HG03039 (cell line): ENCODE results near the gene CARD10.
"Not testable (repeated sequence)": the region's sequence is repeated elsewhere in the genome, so short reads cannot be mapped to it uniquely, and the experiment has no call there.

Experiments used
- ATAC-seq: cut with Tn5 transposase; IDR thresholded peaks from one replicate; pipeline ENCODE4 v1.9.1; 2021; ENCODE audit warnings: mild to moderate bottlenecking, moderate library complexity; ENCODE audit not compliant: unreplicated experiment

CARD10 gene

DNA sequence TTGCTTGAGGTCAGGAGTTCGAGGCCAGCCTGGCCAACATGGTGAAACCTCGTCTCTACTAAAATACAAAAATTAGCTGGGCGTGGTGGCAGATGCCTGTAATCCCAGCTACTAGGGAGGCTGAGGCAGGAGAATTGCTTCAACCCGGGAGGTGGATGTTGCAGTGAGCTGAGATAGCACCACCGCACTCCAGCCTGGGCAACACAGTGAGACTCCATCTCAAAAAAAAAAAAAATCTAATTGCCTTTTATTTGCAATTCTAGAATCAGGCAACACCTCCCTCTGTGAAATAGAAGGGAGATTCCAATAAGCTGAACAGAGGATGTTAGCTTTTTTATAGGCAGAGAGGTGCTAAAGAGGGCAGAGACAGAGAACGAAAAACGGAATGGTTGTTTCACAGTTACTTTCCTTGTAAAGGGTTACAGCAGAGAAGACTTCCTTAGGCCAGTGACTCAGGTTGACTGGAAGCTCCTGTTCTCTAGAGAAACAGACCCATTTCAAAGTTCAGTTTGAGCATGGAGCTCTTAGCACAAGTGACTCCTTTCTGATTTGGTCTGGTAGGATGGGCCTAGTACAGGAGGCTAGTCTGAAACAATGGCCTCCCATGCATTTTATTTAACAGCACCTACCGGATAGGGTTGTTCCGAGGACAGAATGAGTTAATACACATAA is 8.0 kb upstream of the CARD10 start:
- not testable (repeated sequence) for ATAC-seq

DNA sequence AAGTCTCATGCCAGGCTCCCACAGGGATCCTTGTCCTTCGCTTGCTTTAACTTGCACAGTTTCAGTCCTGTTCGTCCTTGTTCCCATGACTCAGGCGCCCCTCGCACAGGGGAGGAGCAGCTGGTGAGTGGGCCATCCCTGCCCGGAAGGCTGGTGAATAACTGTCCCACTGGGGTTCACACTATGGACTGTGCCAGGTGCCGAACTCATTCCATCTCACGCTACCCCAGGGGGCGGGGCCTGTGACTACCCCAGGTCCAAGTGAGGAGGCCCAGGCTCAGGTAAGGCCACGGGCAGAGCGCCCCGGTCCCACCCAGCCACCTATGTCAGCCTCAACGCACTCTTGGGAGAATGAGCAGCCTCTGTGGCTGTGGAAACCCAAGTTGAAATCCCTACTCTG is 7.2 kb upstream of the CARD10 start:
- ATAC-seq, result no peak

DNA sequence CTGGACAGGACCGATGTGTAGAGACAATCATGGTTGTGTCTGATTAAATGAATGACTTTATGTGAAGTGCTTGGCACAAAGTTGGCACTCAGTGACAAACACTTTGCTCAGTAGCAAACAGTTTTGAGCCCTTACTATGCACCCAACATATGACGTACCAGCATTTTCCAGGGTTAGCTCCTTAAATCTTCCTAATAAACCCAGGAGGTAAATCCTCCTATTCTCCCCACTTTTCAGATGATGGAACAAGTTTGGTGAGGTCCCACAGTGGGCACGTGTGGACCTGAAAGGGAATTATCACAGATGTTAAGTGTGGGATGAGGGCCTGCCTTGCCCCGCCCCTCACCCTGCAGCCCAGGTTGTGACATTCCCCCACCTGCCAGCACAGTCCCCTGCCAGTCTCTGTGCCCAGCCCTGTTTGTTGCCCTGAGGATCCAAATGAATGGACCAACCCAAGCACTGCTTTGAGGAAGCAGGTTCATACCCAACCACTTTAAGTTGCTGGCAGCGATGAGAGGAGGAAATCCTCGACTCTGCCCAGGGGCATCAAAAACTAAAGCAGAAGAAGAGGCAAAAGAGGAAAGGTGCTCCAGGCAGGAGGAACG is 6.6 kb upstream of the CARD10 start:
- no peak for ATAC-seq

DNA sequence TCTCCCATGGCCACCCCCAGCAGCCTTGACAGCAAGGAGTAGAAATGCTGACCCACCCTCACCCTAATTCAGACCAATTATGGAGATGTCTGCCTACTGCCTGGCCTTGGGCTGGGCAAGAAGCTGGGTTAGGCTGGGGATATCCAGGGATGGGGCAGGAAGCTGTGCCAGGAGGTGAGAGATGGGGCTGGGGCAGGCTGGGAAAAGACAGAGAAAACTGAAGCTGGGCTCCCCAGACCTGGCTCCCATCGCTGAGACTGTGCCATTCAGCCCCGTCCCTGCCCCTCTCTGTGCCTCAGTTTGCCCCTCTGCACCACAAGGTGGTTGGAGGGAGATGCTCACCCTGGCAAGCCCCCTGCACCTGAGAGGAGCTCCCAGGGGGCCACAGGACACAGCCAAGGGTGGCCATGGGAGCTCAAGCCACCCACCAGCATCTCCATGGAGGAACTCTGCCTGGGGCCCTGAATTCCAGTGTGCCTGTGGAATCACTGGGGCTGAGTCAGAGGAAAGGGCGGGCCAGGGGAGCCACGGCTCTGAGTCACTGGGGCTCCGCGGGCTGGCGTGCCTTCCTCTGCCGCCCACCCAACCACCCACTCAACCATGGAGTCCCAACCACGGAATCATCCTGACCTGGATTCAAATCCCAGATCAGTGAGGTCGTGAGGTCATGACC is 6.0 kb upstream of the CARD10 start:
- no peak for ATAC-seq

DNA sequence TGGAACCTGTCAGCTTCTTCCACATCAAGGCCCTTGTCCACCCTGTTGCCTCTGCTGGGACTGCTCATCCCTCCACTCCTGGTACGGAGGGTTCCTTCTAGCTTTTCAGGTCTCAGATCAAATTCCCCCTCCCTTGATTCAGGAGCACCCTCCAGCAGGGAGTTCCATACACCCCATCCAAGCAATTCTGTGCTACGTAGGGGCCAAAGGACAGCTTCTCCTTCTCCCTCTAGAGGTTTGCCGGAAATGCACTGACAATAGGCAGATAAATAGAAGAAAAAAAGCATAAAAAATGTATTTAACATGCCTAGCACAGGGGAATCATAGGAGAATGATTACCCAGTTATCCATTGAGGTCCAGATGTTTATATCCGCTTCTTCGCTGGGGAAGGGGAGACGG is 3.3 kb upstream of the CARD10 start:
- no peak for ATAC-seq

DNA sequence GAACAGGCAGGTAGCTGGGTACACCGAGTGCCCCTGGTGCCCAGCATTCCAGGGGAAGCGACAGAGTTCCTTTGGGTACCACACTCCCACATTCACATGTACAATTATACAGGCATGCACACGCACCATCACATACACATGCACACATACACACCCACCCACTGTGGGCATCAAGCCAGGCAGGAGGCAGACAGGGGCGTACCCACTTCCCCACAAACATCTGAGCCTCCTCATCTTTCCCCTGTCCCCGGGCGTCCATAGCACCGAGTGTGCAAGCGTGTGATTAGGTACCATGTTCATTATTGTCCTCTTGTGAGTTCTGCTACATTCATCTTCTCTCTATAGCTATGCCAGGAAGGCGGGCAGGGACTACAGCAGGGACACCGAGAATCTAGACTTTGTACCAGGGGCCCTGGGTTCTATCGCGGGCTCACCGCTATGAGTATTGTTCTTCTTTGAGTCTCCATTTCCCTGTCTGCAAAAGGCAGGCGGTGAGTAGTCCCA is 2.1 kb upstream of the CARD10 start:
- ATAC-seq, result no peak

DNA sequence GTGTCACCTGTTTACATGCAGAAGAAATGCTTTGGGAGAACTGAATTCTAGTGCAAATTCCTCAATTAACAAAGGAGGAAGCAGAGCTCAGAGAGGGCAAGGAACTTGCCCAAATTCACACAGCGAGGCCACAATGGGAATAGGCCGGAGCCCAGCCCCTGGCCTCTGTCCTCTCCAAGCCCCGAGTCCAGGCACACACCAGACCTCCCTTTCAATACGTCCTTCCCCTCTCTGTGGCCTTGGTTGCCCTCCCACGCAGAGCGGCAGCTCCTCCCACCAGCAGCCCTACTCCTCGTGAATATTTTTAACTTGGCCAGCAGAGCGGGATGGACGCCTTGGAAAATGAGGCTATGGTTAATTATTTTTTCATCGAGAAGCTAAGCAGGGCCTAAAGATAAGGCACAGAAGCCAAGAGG is 1.6 kb upstream of the CARD10 start:
- ATAC-seq, result no peak

DNA sequence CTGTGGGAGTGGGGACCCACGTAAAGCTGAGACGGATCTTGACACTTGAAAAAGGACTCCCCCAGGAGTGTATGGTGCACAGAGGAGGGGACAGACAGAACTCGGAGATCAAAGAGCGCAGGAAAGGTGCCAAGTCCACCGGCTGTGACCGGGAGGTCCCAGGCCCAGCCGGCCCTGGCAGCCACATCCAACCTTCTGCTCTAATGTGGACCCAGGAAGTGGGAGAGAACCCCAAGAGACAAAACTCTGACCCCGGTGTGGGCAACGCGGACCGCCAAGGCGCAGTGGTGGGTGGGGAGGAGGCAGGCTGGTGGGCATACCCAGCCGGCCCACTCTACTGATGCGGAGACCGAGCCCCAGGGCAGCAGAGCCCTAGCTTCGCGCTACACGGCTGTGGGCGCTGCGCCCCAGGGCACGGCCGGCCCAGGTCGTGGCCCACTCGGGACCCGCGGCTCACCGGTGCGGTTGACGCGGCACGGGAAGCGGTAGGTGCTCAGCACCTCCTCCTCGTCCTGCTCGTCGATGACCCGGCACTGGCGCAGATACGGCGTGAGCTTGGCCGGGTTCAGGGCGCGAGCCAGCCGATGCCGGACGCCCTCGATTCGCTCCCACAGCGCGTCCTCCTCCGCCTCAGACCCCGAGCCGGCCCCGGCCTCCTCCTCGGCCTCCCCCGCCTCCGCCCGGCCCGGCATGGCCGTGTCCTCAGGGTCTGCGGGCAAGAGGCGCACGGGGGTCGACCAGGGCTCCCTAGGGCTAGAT is 527 bp downstream of the CARD10 start:
- no peak for ATAC-seq

DNA sequence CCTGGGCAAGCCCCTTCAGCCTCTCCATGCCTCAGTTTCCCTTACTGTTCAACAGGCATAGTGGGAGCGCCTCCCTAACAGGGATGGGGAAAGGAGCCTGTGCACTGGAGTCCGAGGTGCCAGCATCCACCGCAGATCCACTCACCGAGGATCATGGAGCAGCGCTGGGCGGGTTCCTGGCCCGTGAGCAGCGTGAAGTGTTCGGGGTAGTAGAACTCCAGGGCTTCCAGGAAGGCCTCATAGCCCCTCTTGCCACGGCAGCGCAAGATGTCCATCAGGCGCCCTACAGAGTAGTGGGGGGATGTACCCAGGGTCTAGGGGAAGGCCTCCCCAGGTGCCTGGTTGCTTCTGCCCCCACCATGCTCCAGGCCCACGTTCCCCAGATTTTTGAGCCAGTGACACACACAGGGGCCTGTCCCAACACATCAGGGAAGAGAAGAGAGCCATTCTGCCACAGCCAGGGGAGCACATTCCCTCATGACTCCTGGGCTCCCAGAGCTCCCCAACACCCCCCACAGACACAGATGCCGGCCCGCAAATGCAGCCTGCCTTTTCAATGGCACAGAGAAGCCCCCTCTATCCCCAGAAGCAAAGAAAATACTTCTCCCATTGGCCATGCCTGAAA is 1.3 kb downstream of the CARD10 start:
- ATAC-seq, result no peak

DNA sequence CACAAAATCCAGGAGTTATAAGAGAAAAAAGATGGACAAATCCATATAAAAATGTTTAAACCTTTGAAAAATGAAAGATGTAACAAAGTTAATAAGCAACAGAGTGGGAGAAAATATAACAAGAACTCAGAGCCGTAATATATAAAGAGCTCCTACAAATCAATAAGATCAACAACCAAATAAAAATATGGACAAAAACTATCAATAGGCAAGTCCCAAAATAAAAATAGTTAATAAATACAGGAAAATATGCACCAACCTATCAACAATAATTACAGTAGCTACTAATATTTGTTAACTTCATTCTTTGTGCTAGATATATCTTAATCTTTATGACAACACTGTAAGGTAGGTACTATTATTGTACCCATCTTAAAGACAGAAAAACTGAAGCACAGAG is 2.8 kb downstream of the CARD10 start:
- ATAC-seq, result no peak

DNA sequence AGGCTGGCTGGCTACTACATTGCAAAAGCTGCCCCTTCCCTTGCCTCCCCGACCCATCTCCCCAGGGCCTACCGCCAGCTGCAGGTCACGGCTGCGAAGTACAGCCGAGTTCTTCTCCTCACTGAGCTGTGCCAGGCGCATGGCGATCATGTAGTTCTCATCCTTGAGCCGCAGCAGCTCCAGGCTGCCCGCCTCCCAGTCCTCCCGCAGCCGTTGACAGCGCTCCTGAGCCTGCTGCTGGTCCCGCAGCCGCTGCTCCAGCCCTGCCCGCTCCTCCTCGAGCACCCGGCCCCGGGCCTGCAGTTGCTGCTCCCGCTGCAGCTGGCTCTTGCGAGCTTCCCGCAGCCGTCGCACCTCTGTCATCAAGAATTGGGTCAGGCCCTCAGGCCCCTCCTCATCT is 3.3 kb downstream of the CARD10 start:
- no peak for ATAC-seq

DNA sequence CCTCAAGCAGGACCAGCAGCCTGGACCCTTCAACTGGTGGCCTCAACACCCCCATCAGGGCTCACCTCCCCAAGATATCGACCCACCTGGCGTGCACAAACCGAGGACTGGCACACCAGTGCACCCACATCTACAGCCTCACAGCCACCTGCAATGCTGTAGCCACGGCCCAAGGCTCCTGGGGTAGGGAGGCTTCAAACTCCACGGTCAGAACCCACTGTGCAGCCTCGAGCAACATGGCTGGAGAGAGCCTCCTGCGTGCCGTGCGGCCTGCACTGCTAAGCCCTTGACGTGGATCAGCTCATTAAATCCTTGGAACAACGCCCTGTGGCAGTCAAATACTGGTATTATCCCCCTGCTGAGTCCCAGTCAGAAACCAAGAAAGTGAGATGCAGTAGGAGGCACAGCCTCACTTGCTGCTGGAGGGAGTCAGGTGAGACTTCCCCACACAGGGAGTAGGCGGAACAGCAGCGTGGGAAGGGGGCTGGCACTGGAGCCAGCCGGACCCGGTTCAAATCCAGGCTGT is 4.6 kb downstream of the CARD10 start:
- ATAC-seq, result no peak

DNA sequence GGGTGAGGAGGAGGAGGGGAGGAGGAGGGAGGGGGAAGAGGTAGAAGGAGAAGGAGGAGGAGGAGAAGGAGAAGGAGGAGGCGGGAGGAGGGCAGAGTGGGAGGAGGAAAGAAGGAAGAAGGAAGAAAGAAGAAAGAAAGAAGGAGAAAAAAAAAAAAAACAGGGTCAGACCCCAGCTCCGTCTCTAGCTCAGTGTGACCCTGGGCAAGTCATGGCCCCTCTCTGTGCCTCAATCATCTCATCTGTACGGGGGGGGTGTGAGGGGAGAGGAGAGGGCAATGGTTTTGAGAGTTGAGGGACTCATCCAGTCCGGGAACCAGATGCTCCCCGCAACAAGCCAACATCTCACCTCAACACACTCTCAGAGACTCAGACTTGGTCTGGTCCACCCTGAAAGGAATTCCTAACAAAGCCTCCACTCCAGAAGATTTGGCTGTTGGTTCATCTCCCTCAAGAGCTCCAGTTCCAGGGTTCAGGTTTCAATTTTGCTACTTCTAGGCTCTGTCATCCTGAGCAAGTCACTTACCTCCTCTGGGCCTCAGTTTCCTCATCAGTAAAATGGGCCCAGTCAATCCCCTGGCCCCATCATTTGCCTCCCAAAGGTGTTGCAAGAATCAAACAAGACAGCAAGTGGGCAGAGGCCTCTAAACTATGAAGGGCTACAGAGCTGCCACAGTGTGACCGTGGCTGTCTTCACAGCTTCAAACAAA is 7.7 kb downstream of the CARD10 start:
- no peak for ATAC-seq

DNA sequence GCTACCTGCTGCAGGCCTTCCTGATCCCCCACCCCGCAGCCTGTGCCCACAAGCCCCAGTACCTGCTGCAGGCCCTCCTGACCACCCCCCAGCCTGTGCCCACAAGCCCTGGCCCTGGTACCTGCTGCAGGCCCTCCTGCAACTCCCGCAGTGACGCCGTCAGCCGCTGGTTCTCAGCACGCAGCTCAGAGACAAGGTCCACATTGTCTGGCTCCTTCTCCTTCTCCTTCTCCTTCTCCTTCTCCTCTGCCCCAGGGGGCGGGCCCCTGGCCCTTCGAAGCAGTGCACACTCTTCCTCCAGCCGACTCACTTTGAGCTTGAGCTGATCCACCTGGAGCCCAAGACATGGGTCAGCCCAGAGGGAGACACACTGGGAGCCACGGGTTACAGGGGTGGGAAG is 9.1 kb downstream of the CARD10 start:
- no peak for ATAC-seq

DNA sequence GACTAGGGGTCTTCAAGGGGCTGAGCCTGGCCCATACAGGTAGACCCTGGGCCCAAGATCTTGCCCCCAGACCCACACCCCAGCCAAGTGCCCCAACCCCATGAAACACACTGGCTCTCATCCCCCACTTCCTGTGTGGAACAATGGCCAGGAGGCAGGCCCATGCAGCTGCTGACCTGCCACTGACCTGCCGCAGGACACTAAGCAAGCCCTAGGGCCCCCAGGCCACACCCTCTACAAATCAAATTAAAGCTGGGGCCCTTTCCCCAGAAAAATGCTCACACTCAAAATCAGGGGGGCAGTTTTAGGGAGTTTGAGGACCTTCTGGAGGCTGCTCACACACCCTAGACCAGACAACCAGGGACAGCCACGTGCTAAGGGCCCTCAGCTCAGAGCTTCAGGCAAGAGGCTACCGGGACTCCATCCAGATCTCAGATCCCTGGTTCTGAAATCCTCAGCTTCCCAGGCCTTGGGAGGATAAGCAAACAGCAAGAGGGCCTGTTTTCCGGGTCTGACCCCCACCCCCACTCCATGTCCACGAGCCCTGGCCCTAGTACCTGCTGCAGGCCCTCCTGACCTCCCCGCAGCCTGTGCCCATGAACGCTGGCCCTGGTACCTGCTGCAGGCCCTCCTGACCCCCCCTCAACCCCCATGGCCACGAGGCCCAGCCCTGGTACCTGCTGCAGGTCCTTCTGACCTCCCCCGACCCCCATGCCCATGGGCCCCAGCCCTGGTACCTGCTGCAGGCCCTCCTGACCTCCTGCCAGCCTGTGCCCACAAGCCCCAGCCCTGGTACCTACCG is 10.0 kb downstream of the CARD10 start:
- no peak for ATAC-seq

DNA sequence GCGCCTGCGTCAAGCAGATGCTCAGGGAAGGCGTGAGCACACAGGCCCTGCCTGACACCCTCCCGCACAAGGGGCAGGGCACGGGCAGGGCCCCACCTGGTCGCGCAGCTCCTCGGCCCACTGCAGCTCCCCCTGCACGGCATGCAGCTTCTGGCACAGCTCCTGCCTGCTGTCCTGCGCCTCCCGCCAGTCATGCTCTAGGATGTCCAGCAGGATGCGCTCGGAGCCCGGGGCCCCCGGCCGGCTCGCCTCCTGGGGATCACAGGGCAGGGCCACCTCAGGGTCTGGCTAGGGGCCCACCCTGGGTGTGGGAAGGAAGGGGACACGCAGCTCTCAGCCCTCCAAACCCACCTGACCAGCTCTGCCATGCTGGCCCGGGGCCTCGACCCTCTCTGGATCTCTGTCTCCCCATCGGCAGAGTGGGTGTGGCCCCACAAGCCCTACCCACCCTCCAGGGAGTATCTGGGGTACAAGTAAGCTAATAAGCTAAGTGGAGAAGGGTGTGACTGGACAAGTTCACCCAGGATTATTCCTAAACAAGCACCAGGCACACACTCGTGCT is 10.7 kb downstream of the CARD10 start:
- no peak for ATAC-seq

DNA sequence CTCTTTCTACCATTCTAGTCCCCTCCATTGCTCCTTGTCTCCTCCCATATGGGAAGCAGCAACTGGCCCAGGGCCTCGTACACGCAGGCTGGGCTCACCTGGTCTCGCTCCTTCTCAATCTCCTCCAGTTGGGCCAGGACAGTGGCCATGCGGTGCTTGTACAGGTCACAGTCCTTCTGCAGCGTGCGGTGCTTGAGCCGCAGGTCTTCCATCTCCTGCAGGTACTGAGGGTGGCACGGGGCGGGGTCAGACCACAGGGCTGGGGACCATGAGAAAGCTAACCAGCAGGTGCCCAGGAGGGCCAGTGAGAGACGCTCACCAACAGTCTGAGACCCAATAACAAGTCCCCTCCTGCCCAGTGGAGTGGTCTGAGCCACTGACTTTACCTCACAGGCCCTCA is 11.5 kb downstream of the CARD10 start:
- no peak for ATAC-seq

DNA sequence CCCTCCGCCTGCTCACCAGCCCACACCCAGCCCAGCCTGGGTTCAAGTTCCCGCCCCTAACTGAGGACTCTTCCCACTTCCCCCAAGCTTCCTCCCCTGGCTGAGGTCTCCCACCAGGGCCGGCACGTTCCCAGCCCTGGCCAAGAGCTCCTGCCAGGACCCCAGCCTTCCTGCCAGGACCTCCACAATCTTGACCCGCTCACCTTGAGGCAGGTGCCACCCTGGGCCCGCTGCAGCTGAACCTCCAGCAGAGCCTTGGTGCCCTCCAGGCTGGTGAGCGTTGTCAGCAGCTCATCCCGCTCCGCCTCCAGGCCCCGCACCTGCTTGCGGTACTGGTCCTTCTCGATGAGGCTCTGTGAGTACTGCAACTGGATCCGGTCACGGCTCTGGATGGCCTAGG is 13.2 kb downstream of the CARD10 start:
- no peak for ATAC-seq

DNA sequence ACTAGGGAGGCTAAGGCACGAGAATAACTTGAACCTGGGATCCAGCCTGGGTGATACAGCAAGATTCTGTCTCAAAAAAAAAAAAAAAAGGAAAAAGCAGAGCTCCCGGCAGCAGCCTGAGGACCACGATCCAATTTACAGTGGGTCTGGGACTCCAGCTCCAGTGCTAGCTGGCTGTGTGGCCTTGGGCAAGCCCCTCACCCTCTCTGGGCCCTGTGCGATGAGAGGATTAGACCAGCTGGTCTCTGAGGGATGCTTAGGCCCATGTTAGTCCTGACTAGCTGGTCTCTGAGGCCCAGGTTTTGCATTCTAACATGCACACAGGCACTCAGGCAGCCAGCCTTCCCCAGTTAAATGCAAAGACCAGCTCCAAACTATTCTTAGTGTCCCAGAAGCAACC is 13.7 kb downstream of the CARD10 start:
- no peak for ATAC-seq
